ENCODE data around the gene AHCYL2. TPM values are rescaled to one million over a fixed set of nuclear protein-coding genes. Genes with fewer than 3 reads are reported as not detected.

The AHCYL2 gene
- total RNA-seq, 1 experiment from 2014 or later, result 17.0 TPM

GRCh38 chr7:129438281-129438838, 213.5 kb downstream of the AHCYL2 start:
- no TSS peak for BruUV-seq (replicated peaks)
- H3K36me3 ChIP-seq (ENCODE audit: control insufficient read depth in 1 of 2, insufficient read depth in 2 of 2, low read length in 2 of 2), result no peaks in the 10 kb centered on the region
- ChIA-PET CTCF (interaction anchor here (1.6 kb wide), 1 partner anchor 62 kb away, joined by 5 read pairs; no protein-coding TSS in a partner anchor), RAD21 (ENCODE audit: low non-redundant PET in 1 of 2, low total read pairs in 2 of 2, uncharacterized antibody in 2 of 2, unreplicated experiment in 2 of 2) (no interaction called here), POLR2A (no interaction called here)
- no peaks in the 10 kb centered on the region for H4K20me1 ChIP-seq (ENCODE audit: insufficient read depth)
- no peak overlapping the region for H2AFZ ChIP-seq (ENCODE audit: low read depth, low read length, poor library complexity, severe bottlenecking)
- peaks cover 11 to 34% of the 10 kb centered on the region in 2 experiments; a peak in 3 of 4 replicates for H3K4me1 ChIP-seq (ENCODE audit: control insufficient read depth in 1 of 2, insufficient read depth in 2 of 2, low read length in 2 of 2)
- ATAC-seq (no peak), DNase-seq (ENCODE audit: low read depth, low spot score) (no peak)
- intact Hi-C loops (cut with micrococcal nuclease), result no loop called here
- no peak overlapping the region for H3K27ac ChIP-seq (ENCODE audit: low read depth, low read length)
- TF ChIP-seq ZNF274 (IDR thresholded peaks at IDR 0.05; ENCODE audit: low read depth, low read length) (no peak), EGR1 (IDR thresholded peaks at IDR 0.05; ENCODE audit: low read depth) (no peak), POLR2AphosphoS5 (IDR thresholded peaks at IDR 0.05; ENCODE audit: low read depth, low read length) (no peak), ZBTB33 (IDR thresholded peaks at IDR 0.05; ENCODE audit: extremely low read depth, insufficient replicate concordance, low read length) (no peak), SP1 (IDR thresholded peaks at IDR 0.05; ENCODE audit: low read depth) (no peak), CEBPB (IDR thresholded peaks at IDR 0.05; ENCODE audit: low read depth) (no peak), REST (IDR thresholded peaks at IDR 0.05; ENCODE audit: low read depth) (no peak)
- H3K4me3 ChIP-seq (replicated peaks in 1 of 2; ENCODE audit: low read depth in 1 of 2, low read length in 2 of 2), result no peak overlapping the region
- H3K79me2 ChIP-seq (ENCODE audit: insufficient read depth, low read length), result peaks cover 4% of the 10 kb centered on the region; the same call in 1 of the 2 replicates
- 0 out of 2 replicates have a peak overlapping the region, but pooled peaks have one; percentile 2 for H3K9ac ChIP-seq (ENCODE audit: low read length)
- peak overlapping the region; percentile 51 for H3K4me2 ChIP-seq (ENCODE audit: low read length)
- H3K27me3 ChIP-seq (ENCODE audit: insufficient read depth, low read length), result no peaks in the 10 kb centered on the region
- H3K9me3 ChIP-seq (ENCODE audit: control insufficient read depth in 1 of 2, insufficient read depth in 1 of 2, low read depth in 1 of 2, low read length in 2 of 2), result no peaks in the 10 kb centered on the region
- no peaks in the 10 kb centered on the region for H3K9me2 ChIP-seq (ENCODE audit: insufficient read depth)

Data from HCT116 (cell line).